Keratinocyte (primary cell): ENCODE data around the gene AUH.

Source experiments
- CTCF ChIP-seq, 3 experiments: IDR thresholded peaks in 1 of 3; conservative IDR thresholded peaks in 1 of 3; optimal IDR thresholded peaks in 1 of 3; 2 replicates in 2 of 3; 3 replicates in 1 of 3; pipeline versions ENCODE3 to v1.5.1; 2011; ENCODE audit warnings: low read length in 3 of 3, mild to moderate bottlenecking in 3 of 3, moderate library complexity in 2 of 3, control low read depth in 1 of 3, inconsistent platforms in 1 of 3; ENCODE audit not compliant: insufficient read depth in 2 of 3; ENCODE audit errors: extremely low read depth in 1 of 3
- EZH2 ChIP-seq: IDR thresholded peaks from one replicate; pipeline ENCODE4 v1.6.1; 2012; ENCODE audit warnings: inconsistent platforms, mild to moderate bottlenecking, low read length, moderate library complexity

GRCh38 chr9:91255327-91255726 lies 106.4 kb downstream of the AUH start:
- TF ChIP-seq CTCF (optimal IDR thresholded peaks at IDR 0.05 in 1 of 3, IDR thresholded peaks at IDR 0.05 in 1 of 3, conservative IDR thresholded peaks at IDR 0.05 in 1 of 3; ENCODE audit: extremely low read depth in 1 of 3, insufficient read depth in 2 of 3, low read length in 3 of 3) (no peak), EZH2 (no peak)
